ENCODE measurements around the gene SLC35C1. TPM values are rescaled to one million over a fixed set of nuclear protein-coding genes. Genes with fewer than 3 reads are reported as not detected.
A peak's percentile ranks its signal among the peaks of the same experiment; 100 is the strongest.

SLC35C1 gene
- total and polyA plus RNA-seq, 2 of the 13 experiments (the other 11 are each of a cell fraction or from before 2014, with no cell fraction given), result 2.9 to 7.0 TPM

DNA sequence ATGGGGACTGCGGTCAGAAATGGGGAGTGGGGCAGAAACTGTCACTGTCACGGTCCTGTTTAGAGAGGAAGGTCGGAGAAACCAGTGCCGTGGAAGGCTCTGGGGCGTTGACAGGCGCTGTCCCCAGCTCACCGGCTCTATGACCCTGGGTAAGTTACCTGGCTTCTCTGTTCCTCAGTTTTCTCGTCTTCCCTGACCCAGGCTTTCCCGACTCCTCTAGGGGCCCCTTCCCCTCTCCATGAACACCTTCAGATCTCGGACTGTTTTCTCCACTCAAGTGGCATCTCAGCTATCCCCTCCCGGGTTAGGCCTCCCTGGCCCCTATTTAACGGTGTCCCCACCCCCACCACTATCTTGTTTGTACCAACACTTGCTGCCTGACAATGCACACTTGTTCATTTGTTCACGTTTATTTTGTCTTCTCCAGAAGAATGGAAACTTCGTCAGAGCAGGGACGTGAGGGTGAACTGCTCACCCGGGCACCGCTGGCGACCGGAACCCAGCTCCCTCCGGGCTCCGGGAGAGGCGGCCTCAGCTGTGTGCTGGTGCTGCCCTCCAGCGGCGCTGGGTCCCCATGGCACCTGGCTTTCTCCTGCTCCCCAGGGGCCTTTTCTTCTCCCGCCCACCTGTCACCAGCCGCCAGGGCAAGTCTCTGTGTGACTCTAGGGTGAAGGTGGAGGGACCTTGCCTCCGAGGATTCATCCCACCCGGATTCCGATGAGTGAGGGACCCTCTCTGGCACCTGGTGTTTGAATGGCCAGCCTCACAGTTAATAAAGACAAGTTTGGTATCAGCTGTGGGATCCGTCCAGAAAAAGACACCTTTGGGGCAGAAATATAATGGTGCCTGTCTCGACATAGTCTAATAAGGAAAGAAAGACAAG lies 33.1 kb upstream of the SLC35C1 start (continued):
- TF ChIP-seq, protein P1, sequence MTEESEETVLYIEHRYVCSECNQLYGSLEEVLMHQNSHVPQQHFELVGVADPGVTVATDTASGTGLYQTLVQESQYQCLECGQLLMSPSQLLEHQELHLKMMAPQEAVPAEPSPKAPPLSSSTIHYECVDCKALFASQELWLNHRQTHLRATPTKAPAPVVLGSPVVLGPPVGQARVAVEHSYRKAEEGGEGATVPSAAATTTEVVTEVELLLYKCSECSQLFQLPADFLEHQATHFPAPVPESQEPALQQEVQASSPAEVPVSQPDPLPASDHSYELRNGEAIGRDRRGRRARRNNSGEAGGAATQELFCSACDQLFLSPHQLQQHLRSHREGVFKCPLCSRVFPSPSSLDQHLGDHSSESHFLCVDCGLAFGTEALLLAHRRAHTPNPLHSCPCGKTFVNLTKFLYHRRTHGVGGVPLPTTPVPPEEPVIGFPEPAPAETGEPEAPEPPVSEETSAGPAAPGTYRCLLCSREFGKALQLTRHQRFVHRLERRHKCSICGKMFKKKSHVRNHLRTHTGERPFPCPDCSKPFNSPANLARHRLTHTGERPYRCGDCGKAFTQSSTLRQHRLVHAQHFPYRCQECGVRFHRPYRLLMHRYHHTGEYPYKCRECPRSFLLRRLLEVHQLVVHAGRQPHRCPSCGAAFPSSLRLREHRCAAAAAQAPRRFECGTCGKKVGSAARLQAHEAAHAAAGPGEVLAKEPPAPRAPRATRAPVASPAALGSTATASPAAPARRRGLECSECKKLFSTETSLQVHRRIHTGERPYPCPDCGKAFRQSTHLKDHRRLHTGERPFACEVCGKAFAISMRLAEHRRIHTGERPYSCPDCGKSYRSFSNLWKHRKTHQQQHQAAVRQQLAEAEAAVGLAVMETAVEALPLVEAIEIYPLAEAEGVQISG (CRISPR knock-in tag; IDR thresholded peaks at IDR 0.05), result peak; percentile 64
- TF ChIP-seq SOX13 (IDR thresholded peaks at IDR 0.05) (no peak), SOX13 (CRISPR knock-in tag; conservative IDR thresholded peaks at IDR 0.05 in 1 of 2, IDR thresholded peaks at IDR 0.05 in 1 of 2) (no peak), MTA3 (CRISPR knock-in tag; IDR thresholded peaks at IDR 0.05) (no peak), CHD4 (IDR thresholded peaks at IDR 0.05; ENCODE audit: borderline replicate concordance, low read length) (no peak), GATAD2A (CRISPR knock-in tag; IDR thresholded peaks at IDR 0.05) (peak; percentile 33; the same call in 1 of the 2 replicates), SETDB1 (CRISPR knock-in tag; IDR thresholded peaks at IDR 0.05; ENCODE audit: borderline replicate concordance) (no peak), ERF (CRISPR knock-in tag; IDR thresholded peaks at IDR 0.05) (no peak), ZNF550 (CRISPR knock-in tag; IDR thresholded peaks at IDR 0.05; ENCODE audit: borderline replicate concordance) (no peak), ZC3H4 (CRISPR knock-in tag; IDR thresholded peaks at IDR 0.05; ENCODE audit: borderline replicate concordance) (no peak), ZNF441 (CRISPR knock-in tag; IDR thresholded peaks at IDR 0.05; ENCODE audit: borderline replicate concordance) (no peak)
- TF ChIP-seq, protein P2, sequence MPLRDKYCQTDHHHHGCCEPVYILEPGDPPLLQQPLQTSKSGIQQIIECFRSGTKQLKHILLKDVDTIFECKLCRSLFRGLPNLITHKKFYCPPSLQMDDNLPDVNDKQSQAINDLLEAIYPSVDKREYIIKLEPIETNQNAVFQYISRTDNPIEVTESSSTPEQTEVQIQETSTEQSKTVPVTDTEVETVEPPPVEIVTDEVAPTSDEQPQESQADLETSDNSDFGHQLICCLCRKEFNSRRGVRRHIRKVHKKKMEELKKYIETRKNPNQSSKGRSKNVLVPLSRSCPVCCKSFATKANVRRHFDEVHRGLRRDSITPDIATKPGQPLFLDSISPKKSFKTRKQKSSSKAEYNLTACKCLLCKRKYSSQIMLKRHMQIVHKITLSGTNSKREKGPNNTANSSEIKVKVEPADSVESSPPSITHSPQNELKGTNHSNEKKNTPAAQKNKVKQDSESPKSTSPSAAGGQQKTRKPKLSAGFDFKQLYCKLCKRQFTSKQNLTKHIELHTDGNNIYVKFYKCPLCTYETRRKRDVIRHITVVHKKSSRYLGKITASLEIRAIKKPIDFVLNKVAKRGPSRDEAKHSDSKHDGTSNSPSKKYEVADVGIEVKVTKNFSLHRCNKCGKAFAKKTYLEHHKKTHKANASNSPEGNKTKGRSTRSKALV (CRISPR knock-in tag; IDR thresholded peaks at IDR 0.05), result no peak
- TF ChIP-seq, protein P3, sequence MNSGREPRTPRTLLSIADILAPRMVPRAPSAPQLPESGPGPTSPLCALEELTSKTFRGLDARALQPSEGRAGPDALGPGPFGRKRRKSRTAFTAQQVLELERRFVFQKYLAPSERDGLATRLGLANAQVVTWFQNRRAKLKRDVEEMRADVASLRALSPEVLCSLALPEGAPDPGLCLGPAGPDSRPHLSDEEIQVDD (CRISPR knock-in tag; IDR thresholded peaks at IDR 0.05; ENCODE audit: borderline replicate concordance), result no peak
- TF ChIP-seq, protein P4, sequence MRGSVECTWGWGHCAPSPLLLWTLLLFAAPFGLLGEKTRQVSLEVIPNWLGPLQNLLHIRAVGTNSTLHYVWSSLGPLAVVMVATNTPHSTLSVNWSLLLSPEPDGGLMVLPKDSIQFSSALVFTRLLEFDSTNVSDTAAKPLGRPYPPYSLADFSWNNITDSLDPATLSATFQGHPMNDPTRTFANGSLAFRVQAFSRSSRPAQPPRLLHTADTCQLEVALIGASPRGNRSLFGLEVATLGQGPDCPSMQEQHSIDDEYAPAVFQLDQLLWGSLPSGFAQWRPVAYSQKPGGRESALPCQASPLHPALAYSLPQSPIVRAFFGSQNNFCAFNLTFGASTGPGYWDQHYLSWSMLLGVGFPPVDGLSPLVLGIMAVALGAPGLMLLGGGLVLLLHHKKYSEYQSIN (CRISPR knock-in tag; IDR thresholded peaks at IDR 0.05; ENCODE audit: borderline replicate concordance), result no peak
- TF ChIP-seq, protein P5, sequence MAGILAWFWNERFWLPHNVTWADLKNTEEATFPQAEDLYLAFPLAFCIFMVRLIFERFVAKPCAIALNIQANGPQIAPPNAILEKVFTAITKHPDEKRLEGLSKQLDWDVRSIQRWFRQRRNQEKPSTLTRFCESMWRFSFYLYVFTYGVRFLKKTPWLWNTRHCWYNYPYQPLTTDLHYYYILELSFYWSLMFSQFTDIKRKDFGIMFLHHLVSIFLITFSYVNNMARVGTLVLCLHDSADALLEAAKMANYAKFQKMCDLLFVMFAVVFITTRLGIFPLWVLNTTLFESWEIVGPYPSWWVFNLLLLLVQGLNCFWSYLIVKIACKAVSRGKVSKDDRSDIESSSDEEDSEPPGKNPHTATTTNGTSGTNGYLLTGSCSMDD (CRISPR knock-in tag; IDR thresholded peaks at IDR 0.05), result no peak
- TF ChIP-seq, protein P6, sequence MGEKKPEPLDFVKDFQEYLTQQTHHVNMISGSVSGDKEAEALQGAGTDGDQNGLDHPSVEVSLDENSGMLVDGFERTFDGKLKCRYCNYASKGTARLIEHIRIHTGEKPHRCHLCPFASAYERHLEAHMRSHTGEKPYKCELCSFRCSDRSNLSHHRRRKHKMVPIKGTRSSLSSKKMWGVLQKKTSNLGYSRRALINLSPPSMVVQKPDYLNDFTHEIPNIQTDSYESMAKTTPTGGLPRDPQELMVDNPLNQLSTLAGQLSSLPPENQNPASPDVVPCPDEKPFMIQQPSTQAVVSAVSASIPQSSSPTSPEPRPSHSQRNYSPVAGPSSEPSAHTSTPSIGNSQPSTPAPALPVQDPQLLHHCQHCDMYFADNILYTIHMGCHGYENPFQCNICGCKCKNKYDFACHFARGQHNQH (CRISPR knock-in tag; IDR thresholded peaks at IDR 0.05), result no peak

All from HepG2 (cell line).